ENCODE measurements around the gene ACSF3.

- no peak; the same call in 1 of the 2 replicates for TF ChIP-seq CTCF (IDR thresholded peaks at IDR 0.05)
- no peak for TF ChIP-seq POLR2AphosphoS5 (IDR thresholded peaks at IDR 0.05; ENCODE audit: low read depth, low read length)
- TF ChIP-seq SIN3A (IDR thresholded peaks at IDR 0.05; ENCODE audit: borderline replicate concordance, insufficient read depth, low read depth, low read length), result no peak
Observed at GRCh38 chr16:89052890-89053724, 40.5 kb upstream of the ACSF3 start.

Measured in Panc1 (cell line).